Prostate gland (tissue), 2 donors: ENCODE measurements around the gene ACAP2. TPM values are rescaled to one million over a fixed set of nuclear protein-coding genes. Genes with fewer than 3 reads are reported as not detected.

ENCODE experiments used
- DNase-seq: peaks from one replicate; pipeline ENCODE4 v3.0.0-alpha.2; 2019; ENCODE audit warnings: low spot score
- H3K27ac ChIP-seq, 2 donors: fragments of 200-600 bp; sonication (generic); 2 replicates each; pipeline ENCODE4 v1.5.1; 2017 to 2019
- H3K27me3 ChIP-seq: fragments of 200-600 bp; sonication (generic); replicated peaks from 2 replicates; pipeline ENCODE4 v1.5.1; 2019; ENCODE audit not compliant: insufficient read depth
- H3K36me3 ChIP-seq, 2 donors: fragments of 200-600 bp; sonication (generic); 1 replicate in 1 of 2; 2 replicates in 1 of 2; pipeline versions ENCODE4 v1.5.1 to v1.8.1; 2017 to 2019
- H3K4me1 ChIP-seq: fragments of 200-600 bp; sonication (generic); replicated peaks from 2 replicates; pipeline ENCODE4 v1.5.1; 2019
- H3K4me3 ChIP-seq, 2 donors: fragments of 200-600 bp; sonication (generic); 2 replicates each; pipeline ENCODE4 v1.5.1; 2017 to 2019
- H3K9me3 ChIP-seq: fragments of 200-600 bp; sonication (generic); 2 replicates; pipeline ENCODE4 v1.5.1; 2017
- CTCF ChIP-seq, 4 experiments: fragments of 200-600 bp in 2 of 4; fragments of 450-650 bp in 2 of 4; sonication (generic) in 2 of 4; IDR thresholded peaks; 1 replicate in 3 of 4; 2 replicates in 1 of 4; pipeline ENCODE4 v1.5.1; 2016 to 2019; ENCODE audit warnings: antibody characterized with exemption in 4 of 4, mild to moderate bottlenecking in 2 of 4, moderate library complexity in 2 of 4
- POLR2A ChIP-seq: fragments of 450-650 bp; IDR thresholded peaks from one replicate; pipeline ENCODE4 v1.6.1; 2016; ENCODE audit warnings: antibody characterized with exemption, mild to moderate bottlenecking
- POLR2AphosphoS5 ChIP-seq: sonication (generic); formaldehyde crosslinking; IDR thresholded peaks from one replicate; pipeline ENCODE4 v1.6.1; 2017; ENCODE audit warnings: antibody characterized with exemption
- WGBS: methylation state at CpG from one replicate; pipeline ENCODE4 v1.1.5; 2018; 5-methylcytosine and 5-hydroxymethylcytosine counted together
- intact Hi-C: fragments of 100-400 bp; cut with DNase I; formaldehyde crosslinking; loops from one replicate; pipeline ENCODE4 v1.14.2; 2022
- total RNA-seq, 2 donors: library from RNA; depleted of rRNA; stranded (reverse); fragments of >200 nt; gene quantifications; one replicate each; pipeline ENCODE4 v1.1.0, GENCODE V29; 2016

Gene ACAP2
- total RNA-seq, 2 donors from 2014 or later, result 30.5 to 56.8 TPM

- 94% methylated on average over 1 of the region's 1 CpG for WGBS
- intact Hi-C loops, result no loop called here
Measured at GRCh38 chr3:195334967-195335366, 107.9 kb downstream of the ACAP2 start.

DNA sequence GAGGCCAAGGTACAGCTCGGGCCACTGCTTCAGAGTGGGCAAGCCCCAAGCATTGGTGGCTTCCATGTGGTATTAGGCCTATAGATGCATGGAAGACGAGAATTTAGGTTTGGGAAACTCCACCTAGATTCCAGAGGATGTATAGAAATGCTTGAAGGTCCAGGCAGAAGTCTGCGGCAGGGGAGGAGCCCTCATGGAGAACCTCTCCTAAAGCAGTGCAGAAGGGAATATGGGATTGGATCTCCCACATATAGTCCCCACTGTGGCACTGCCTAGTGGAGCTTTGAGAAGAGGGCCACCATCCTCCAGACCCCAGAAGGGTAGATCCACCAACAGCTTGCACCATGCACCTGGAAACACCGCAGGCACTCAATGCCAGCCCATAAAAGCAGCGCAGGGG lies 123.8 kb downstream of the ACAP2 start:
- 86% methylated on average over 5 of the region's 5 CpGs for whole genome bisulfite sequencing
- H3K27ac ChIP-seq, result no peak overlapping the region

More at GRCh38 chr3:195334967-195335366, 107.9 kb downstream of the ACAP2 start:
- H3K27ac ChIP-seq, result no peak overlapping the region
- no peak for DNase-seq
- no peaks in the 10 kb centered on the region for H3K4me1 ChIP-seq
- TF ChIP-seq POLR2A (no peak), POLR2AphosphoS5 (no peak), CTCF (IDR thresholded peaks at IDR 0.05) (no peak)
- H3K27me3 ChIP-seq, result no peaks in the 10 kb centered on the region
- no peak overlapping the region for H3K4me3 ChIP-seq
- H3K36me3 ChIP-seq, result no peaks in the 10 kb centered on the region
- no peaks in the 10 kb centered on the region for H3K9me3 ChIP-seq

GRCh38 chr3:195312714-195313113 lies 130.1 kb downstream of the ACAP2 start:
- no peaks in the 10 kb centered on the region for H3K9me3 ChIP-seq
- H3K27me3 ChIP-seq, result no peaks in the 10 kb centered on the region
- no peaks in the 10 kb centered on the region for H3K36me3 ChIP-seq
- no peak overlapping the region for H3K4me3 ChIP-seq
- no peak for TF ChIP-seq POLR2AphosphoS5
- TF ChIP-seq CTCF (IDR thresholded peaks at IDR 0.05), result no peak
- no peak for TF ChIP-seq POLR2A
- 77% methylated on average over 6 of the region's 6 CpGs for WGBS
- no peak overlapping the region for H3K27ac ChIP-seq
- no peak for DNase-seq
- H3K4me1 ChIP-seq, result no peaks in the 10 kb centered on the region
- intact Hi-C loops, result no loop called here

More for the DNA sequence above, 123.8 kb downstream of the ACAP2 start:
- Histone ChIP-seq H3K4me3 (no peak overlapping the region), H3K9me3 (no peaks in the 10 kb centered on the region), H3K27me3 (no peaks in the 10 kb centered on the region), H3K36me3 (no peaks in the 10 kb centered on the region), H3K4me1 (no peaks in the 10 kb centered on the region)
- intact Hi-C loops, result no loop called here
- no peak for DNase-seq
- TF ChIP-seq POLR2AphosphoS5, result no peak
- TF ChIP-seq POLR2A, result no peak
- no peak for TF ChIP-seq CTCF (IDR thresholded peaks at IDR 0.05)

GRCh38 chr3:195307711-195308110 lies 135.1 kb downstream of the ACAP2 start:
- no peak for TF ChIP-seq POLR2A
- TF ChIP-seq CTCF (IDR thresholded peaks at IDR 0.05), result no peak
- TF ChIP-seq POLR2AphosphoS5, result no peak
- H3K27ac ChIP-seq, result no peak overlapping the region
- no peak overlapping the region for H3K4me3 ChIP-seq
- DNase-seq, result no peak
- H3K9me3 ChIP-seq, result no peaks in the 10 kb centered on the region
- H3K36me3 ChIP-seq, result no peaks in the 10 kb centered on the region
- no peaks in the 10 kb centered on the region for H3K4me1 ChIP-seq
- intact Hi-C loops, result no loop called here
- no peaks in the 10 kb centered on the region for H3K27me3 ChIP-seq

GRCh38 chr3:195306369-195306768 lies 136.5 kb downstream of the ACAP2 start:
- no peaks in the 10 kb centered on the region for H3K36me3 ChIP-seq
- WGBS, result 94% methylated on average over 4 of the region's 4 CpGs
- no peaks in the 10 kb centered on the region for H3K9me3 ChIP-seq
- H3K4me1 ChIP-seq, result no peaks in the 10 kb centered on the region
- H3K4me3 ChIP-seq, result no peak overlapping the region
- no peak overlapping the region for H3K27ac ChIP-seq
- no peaks in the 10 kb centered on the region for H3K27me3 ChIP-seq
- DNase-seq, result no peak
- intact Hi-C loops, result no loop called here
- no peak for TF ChIP-seq POLR2AphosphoS5
- no peak for TF ChIP-seq CTCF (IDR thresholded peaks at IDR 0.05)
- no peak for TF ChIP-seq POLR2A
